Measurements from ENCODE around the gene TCL1A. TPM values are rescaled to one million over a fixed set of nuclear protein-coding genes. Genes with fewer than 3 reads are reported as not detected.

TCL1A gene
- total RNA-seq, 4 donors from 2014 or later, result 0.99 TPM; not detected in 3

- Histone ChIP-seq H3K27ac (replicated peaks in 1 of 4) (no peak overlapping the region), H3K36me3 (no peaks in the 10 kb centered on the region), H3K9me3 (no peaks in the 10 kb centered on the region), H3K27me3 (peaks cover 0 to 52% (median 0%) of the 10 kb centered on the region in 4 donors), H3K4me1 (no peaks in the 10 kb centered on the region), H3K4me3 (no peak overlapping the region)
- intact Hi-C loops (cut with DNase I), result no loop called here
- DNase-seq (ENCODE audit: extremely low spot score), result peak; percentile 53
- TF ChIP-seq CTCF (IDR thresholded peaks at IDR 0.05) (no peak), POLR2A (IDR thresholded peaks at IDR 0.05; ENCODE audit: low read depth) (no peak), POLR2AphosphoS5 (IDR thresholded peaks at IDR 0.05) (no peak), EP300 (IDR thresholded peaks at IDR 0.05) (no peak)
- WGBS, result 40% methylated on average over 4 of the region's 4 CpGs
Measured at GRCh38 chr14:95701846-95702221, 12.1 kb downstream of the TCL1A start.

DNA sequence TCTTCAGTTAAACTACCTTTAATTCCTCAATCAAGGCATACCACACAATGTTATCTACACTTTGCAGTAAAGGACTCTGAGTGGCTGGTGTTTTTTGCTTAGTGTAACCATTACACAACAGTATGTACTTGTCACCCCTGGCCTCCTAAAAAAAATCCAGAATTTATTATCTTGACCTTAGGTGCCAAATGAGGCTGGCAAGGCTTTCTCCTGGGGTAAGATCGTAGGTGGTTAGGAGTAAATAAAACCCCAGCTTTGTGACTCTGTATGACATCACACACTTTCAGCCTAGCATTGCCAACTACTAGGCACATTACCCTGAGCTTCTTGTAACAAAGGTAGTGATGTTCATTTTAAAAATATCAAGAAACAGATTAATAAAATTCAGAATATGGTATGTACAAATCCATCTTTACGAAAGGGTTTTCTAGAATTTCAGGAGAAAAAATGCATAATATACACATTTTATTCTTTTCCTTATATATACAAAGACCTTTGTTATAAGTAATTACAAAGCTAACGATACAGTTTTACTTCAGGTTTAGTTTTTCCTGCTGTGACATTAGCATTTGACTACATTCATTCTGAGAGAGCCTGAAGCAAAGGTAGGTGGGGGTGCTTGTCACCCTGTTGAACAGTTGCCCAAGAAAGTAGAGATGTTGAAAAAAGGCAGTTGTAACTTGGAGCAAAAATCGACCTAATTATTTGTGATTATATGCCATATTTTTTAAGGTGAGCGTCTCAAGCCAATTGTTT is 13.5 kb downstream of the TCL1A start:
- DNase-seq (ENCODE audit: extremely low spot score), result no peak
- 56% methylated on average over 5 of the region's 5 CpGs for WGBS
- Histone ChIP-seq H3K27me3 (peaks cover 0 to 61% (median 0%) of the 10 kb centered on the region in 4 donors), H3K4me1 (no peaks in the 10 kb centered on the region), H3K27ac (replicated peaks in 1 of 4) (no peak overlapping the region), H3K4me3 (no peak overlapping the region), H3K9me3 (no peaks in the 10 kb centered on the region), H3K36me3 (no peaks in the 10 kb centered on the region)
- TF ChIP-seq POLR2AphosphoS5 (IDR thresholded peaks at IDR 0.05) (no peak), EP300 (IDR thresholded peaks at IDR 0.05) (no peak), CTCF (IDR thresholded peaks at IDR 0.05) (no peak), POLR2A (IDR thresholded peaks at IDR 0.05; ENCODE audit: low read depth) (no peak)
- intact Hi-C loops (cut with DNase I), result no loop called here

GRCh38 chr14:95699412-95699811 is 14.5 kb downstream of the TCL1A start:
- peak; percentile 86 for DNase-seq (ENCODE audit: extremely low spot score)
- TF ChIP-seq EP300 (IDR thresholded peaks at IDR 0.05) (no peak), POLR2AphosphoS5 (IDR thresholded peaks at IDR 0.05) (no peak), POLR2A (IDR thresholded peaks at IDR 0.05; ENCODE audit: low read depth) (no peak), CTCF (IDR thresholded peaks at IDR 0.05) (no peak)
- Histone ChIP-seq H3K4me1 (no peaks in the 10 kb centered on the region), H3K36me3 (no peaks in the 10 kb centered on the region), H3K27me3 (peaks cover 0 to 66% (median 0%) of the 10 kb centered on the region in 4 donors), H3K4me3 (no peak overlapping the region), H3K9me3 (no peaks in the 10 kb centered on the region), H3K27ac (replicated peaks in 1 of 4) (no peak overlapping the region)
- intact Hi-C loops (cut with DNase I), result no loop called here
- 58% methylated on average over 5 of the region's 5 CpGs for WGBS

- Histone ChIP-seq H3K4me3 (no peak overlapping the region), H3K27me3 (peaks cover 0 to 69% (median 0%) of the 10 kb centered on the region in 4 donors), H3K36me3 (no peaks in the 10 kb centered on the region), H3K27ac (replicated peaks in 1 of 4) (no peak overlapping the region), H3K9me3 (no peaks in the 10 kb centered on the region), H3K4me1 (no peaks in the 10 kb centered on the region)
- DNase-seq (ENCODE audit: extremely low spot score), result no peak
- intact Hi-C loops (cut with DNase I), result no loop called here
- TF ChIP-seq POLR2AphosphoS5 (IDR thresholded peaks at IDR 0.05) (no peak), EP300 (IDR thresholded peaks at IDR 0.05) (no peak), POLR2A (IDR thresholded peaks at IDR 0.05; ENCODE audit: low read depth) (no peak), CTCF (IDR thresholded peaks at IDR 0.05) (no peak)
Measured at GRCh38 chr14:95698287-95698686, 15.6 kb downstream of the TCL1A start.

- intact Hi-C loops (cut with DNase I), result no loop called here
- H3K4me1 ChIP-seq, result no peaks in the 10 kb centered on the region
Measured at GRCh38 chr14:95697764-95698163, 16.2 kb downstream of the TCL1A start.

More at GRCh38 chr14:95697764-95698163, 16.2 kb downstream of the TCL1A start:
- Histone ChIP-seq H3K27ac (replicated peaks in 1 of 4) (no peak overlapping the region), H3K36me3 (no peaks in the 10 kb centered on the region), H3K9me3 (no peaks in the 10 kb centered on the region), H3K27me3 (peaks cover 0 to 67% (median 0%) of the 10 kb centered on the region in 4 donors), H3K4me3 (no peak overlapping the region)
- 59% methylated on average over 7 of the region's 7 CpGs for WGBS
- DNase-seq (ENCODE audit: extremely low spot score), result no peak
- TF ChIP-seq CTCF (IDR thresholded peaks at IDR 0.05), result no peak

All from esophagus muscularis mucosa (tissue), 4 donors.